AG08396 (cell line): Measurements from ENCODE around the gene LRRC75A.
"Not testable (repeated sequence)": the region's sequence is repeated elsewhere in the genome, so short reads cannot be mapped to it uniquely, and the experiment has no call there.

Source experiments
- DNase-seq: peaks from one replicate; pipeline ENCODE4 v3.0.0; 2012; ENCODE audit warnings: low spot score, mixed read lengths

The LRRC75A gene, protein sequence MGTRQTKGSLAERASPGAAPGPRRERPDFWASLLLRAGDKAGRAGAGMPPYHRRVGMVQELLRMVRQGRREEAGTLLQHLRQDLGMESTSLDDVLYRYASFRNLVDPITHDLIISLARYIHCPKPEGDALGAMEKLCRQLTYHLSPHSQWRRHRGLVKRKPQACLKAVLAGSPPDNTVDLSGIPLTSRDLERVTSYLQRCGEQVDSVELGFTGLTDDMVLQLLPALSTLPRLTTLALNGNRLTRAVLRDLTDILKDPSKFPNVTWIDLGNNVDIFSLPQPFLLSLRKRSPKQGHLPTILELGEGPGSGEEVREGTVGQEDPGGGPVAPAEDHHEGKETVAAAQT

DNA sequence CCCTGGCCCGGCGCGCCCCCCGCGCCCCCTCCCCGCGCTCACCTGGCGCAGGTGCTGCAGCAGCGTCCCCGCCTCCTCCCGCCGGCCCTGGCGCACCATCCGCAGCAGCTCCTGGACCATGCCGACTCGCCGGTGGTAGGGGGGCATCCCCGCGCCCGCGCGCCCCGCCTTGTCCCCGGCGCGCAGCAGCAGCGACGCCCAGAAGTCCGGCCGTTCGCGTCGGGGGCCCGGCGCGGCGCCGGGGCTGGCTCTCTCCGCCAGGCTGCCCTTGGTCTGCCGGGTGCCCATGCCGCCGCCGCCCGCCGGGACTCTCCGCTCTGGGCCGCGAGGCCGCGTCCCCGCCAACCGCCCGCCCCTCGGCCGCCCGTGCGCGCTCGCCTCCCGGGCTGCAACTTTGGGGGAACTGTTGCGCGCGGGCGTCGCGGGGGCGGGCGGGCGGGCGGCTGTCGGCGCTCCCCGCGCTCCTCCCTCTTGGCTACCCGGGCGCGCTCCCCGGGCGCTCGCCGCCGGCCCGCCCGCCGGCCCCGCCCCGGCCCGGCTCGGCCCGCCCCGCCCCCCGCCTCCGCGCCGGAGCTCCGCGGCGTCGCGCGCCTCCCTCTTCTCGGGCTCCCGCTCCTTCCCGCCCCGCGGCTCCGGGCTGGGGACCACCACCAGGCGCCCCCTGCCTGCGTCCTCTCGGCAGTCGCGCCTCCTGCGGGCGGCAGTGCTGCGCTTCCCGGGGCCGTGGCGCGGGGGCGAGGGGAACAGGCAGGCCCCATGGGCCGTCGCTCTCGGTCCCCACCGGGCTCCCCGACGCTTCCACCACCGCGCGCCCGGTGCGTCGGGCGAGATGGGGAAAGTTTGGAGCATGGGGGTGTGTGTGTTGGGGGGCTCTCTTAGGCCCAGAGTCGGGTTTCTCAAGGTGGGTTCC lies at the start of gene LRRC75A:
LRRC75A (minus strand) TSS at position 491 of the 910 bp plus-strand sequence; CDS start at position 288, 203 bp downstream.
- peak; percentile 91 for DNase-seq

DNA sequence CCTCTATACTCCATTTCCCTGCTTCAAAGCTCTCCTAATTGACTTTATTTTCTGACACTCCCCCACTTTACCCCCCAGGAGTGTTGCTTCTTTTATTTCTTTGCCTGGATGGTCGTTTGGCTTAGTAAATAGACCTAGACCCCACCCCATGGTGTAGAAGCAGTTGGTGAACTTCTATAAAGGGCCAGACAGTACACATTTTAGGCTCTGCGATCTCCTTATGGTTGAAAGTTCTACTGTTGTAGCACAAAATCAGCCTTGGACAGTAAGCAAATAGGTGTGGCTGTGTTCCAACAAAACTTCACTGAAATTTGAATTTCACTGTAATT lies 45.1 kb upstream of the LRRC75A start:
- DNase-seq: no peak

DNA sequence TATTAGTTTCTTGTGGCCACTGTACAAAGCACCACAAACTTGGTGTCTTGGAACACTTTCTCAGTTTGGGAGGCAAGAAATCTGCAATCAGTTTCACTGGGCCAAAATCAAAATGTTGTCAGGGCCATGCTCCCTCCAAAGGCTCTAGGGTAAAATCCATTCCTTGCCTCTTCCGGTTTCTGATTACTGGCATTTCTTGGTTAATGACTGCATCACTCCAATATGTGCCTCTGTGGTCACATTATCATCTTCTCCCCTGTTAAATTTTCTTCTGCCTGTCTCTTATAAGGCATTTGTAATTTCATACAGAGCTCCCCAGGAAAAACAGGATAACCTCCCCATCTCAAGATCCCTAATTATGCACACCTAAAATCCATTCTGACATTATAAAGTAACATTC lies 42.2 kb upstream of the LRRC75A start:
- no peak for DNase-seq

DNA sequence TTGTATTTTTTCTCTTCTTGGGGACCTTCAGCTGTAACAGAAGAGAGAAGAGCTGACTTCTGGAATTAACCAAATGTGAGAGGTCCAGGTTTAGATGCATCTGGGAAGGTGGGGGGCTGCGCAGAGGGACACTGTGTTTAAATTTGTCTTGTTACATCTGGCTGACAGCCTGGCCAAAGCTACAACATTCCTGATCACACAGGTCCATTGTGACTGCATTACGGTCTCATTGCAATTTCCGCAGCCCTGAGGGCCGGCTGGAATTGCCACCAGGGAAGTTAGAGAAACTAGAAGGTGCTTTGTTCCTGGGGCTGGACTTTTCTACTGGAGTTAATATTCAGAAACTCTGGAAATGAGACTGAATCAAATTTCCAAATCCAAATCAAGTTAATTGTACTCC lies 37.9 kb upstream of the LRRC75A start:
- no peak for DNase-seq

DNA sequence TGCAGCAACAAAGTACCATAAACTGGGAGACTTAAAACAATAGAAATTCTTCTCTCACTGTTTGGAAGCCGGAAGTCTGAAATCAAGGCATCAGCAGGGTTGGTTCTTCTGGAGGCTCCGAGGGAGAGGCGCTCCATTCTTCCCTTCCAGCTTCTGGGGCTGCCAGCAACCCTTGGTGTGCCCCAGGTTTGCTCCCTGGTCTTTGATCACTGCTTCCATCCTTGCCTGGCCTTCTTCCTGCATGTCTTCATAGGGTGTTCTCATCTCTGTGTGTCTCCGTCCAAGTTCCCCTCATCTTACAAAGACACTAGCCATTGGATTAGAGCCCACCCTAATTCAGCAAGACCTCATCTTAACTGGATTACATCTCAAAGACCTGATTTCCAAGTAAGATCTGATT lies 35.3 kb upstream of the LRRC75A start:
- no peak for DNase-seq

DNA sequence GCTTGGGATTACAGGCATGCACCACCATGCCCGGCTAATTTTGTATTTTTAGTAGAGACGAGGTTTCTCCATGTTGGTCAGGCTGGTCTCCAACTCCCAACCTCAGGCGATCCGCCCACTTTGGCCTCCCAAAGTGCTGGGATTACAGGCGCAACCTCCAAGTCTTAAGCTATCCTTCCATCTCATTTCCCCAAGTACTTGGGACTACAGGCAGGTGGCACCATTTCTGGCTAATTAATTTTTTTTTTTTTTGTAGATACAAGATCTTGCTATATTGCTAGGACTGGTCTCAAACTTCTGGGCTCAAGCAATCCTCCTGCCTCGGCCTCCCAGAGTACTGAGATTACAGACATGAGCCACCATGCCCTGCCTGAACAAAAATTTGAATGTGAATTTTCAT lies 33.6 kb upstream of the LRRC75A start:
- not testable (repeated sequence) for DNase-seq

DNA sequence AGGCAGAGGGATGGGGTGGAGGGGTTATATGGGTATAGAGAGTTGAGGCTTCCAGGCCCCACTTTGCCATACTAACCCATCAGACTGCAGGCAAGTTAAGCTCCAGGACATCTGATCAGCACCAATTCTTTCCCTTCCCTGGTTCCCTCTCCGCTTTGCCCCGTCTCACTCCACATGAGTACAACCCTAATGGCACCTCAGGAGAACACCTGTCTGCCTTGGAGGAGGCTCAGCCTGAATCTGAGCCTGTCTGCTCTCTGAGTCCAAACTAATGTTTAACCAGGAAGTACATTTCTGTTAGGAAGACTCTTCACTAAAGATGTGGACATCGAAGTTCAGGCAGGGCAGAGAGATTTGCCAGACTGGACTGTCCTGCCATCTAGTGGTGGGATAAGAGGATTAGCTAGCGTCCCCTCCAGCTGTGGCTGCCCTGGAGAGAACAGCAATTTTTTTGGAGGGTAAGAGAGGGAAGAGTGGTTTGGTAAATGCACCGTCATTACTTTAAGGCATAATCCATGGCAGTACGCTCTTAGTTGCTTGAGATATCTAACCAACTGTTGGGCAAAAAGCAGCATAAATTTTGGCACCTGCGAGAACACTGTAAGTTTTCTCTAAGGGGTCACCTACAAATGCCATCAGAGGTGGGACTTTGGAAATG lies 29.2 kb upstream of the LRRC75A start:
- DNase-seq: peak; percentile 84

DNA sequence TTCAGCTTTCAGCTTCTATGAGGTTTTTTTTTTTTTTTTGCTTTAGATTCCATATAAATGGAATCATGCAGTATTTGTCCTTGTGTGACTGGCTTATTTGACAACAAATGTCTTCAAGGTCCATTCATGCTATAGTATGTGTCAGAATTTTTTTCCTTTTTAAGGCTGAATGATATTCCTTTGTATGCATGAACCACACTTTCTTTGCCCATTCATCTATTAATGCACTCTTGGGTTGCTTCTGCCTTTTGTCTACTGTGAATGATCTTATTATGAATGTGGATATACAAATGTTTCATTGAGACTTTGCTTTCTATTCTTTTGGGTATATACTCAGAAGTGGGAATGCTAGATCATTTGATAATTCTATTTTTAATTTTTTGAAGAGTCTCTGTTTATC lies 27.0 kb upstream of the LRRC75A start:
- DNase-seq: no peak

DNA sequence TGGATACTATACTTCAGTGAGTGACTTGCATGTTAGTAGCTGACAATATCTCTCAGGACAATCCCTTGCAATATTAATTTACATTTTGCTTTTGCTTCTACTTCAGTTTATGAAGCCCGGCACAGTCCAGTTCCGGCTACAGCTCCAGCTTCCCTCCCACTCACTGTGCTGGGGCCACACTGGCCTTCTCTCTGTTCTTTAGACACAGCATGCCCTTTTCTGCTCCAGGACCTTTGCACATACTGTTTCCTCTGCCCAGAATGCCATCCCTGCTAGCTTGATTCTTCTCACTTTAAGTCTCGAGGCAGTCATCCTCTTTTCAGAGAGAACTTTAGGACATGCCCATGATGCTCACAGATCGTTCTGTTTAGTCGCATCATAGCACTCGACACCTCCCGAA lies 25.5 kb upstream of the LRRC75A start:
- no peak for DNase-seq

DNA sequence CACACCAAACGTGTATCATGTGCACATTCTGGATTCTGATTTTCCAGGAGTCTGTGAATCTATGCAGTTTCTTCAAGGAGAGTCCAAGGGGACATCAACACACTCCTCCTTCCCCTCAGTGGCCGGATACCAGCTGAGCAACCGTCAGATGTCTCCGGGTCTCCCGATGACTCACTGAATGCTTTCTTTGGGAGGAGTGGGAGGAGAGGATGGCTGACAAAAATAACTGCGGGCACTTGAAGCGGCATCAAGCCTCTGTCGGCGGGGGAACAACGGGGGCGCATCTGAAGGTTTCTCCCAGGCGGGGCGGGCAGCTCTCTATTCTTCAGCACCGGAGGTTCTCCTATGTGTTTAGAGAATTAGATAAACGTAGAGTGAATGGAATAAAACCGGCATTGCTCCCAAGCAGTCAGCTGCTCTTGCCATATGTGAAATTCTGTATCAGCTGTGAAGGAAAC lies 24.6 kb upstream of the LRRC75A start:
- DNase-seq: peak; percentile 59

DNA sequence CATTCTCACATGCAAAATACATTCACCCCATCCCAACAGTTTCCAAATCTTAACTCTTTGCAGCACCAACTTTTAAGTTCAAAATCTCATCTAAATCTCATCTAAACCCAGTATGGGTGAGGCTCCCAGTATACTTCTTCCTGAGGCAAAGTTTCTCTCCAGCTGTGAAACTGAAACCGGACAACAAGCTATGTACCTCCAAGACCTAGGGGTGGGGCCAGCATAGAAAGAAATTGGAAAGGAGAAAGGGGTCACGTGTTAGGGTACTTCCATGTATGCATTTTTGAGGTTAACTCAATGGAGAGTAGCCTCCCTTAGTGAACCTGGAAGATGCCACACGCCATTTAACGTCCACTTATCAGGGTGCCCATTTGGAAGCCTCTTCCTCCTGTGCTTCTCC lies 23.9 kb upstream of the LRRC75A start:
- DNase-seq: no peak

DNA sequence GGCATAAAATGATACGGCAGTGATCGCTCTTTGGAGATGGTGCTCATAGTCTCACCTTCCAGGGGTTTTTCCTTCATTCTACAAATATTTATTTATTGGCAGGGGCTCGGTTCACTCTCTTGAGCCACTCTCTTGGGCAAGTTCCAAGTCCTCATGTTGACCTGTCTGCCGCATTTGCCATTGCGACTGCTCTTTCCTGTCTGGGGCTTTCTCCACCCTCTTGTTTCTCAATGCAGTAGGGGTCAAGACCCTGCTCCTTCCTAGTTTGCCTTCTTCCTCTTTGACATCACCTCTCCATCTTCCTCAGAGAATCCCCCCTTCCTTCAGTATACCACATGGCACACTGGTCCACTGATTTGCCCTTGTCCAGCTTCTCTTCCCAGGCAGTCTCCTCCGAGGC lies 21.9 kb upstream of the LRRC75A start:
- no peak for DNase-seq

DNA sequence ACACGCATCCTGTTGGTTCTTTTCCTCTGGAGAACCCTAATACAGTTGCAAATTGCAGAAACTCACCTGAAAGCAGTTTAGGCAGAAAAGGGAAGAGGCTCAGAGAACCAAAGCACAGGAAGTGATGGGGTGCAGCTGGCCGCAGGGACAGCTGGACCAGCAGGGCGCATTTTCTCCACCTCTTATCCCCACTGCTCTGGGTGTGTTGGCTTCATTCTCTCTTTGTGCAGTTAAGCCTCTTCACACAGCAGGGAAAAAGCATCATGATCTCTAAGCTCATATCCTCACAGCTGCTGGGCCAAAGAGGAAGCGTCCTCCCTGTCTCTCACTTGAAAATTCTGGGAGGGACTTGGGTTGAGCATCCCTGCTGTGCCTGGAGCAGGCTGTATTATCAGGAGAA lies 20.0 kb upstream of the LRRC75A start:
- no peak for DNase-seq

DNA sequence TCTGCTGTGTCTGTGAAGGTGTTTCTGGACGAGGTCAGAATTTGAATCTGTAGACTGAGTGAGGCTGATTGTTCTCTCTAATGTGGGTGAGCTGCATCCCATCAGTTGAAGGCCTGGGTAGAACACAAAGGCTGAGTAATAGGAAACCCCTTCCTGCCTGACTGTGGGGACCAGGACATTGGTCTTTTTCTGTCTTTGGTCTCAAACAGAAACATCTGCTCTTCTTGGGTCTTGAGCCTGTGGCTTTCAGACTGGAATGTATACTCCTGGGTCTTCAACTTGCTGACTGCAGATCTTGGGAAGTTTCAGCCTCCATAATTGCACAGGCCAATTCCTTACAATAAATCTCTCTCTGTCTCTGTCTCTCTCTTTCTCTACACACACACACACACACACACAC lies 19.6 kb upstream of the LRRC75A start:
- no peak for DNase-seq

DNA sequence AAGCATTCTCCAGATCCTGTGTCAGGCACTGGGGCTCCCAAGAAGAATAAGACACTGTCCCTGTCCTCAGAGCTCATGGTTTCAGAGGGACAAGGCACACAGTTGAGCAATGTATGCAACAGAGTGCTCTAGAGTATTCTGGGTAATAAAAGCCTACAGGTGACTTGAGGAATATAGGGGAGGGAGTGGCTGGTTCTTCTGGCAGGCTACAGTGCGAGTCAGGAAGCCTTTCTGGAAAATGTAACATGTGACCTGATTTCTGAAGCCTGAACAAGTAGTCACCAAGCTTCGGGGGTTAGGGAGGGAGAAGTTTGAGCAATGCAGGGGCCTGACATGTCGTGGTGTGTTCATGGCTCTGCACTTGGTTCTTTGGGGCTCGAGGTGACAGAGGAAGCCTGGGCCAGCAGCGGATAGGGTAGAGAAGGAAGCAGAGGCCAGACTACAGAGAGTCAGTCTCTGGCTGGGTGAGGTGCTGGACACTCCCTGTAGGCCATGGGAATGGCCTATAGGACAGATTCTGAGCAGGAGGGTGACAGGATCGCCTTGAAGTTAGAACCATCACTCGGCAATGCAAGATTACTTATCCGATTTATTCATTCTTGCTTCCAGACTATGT lies 16.0 kb upstream of the LRRC75A start:
- DNase-seq: no peak

DNA sequence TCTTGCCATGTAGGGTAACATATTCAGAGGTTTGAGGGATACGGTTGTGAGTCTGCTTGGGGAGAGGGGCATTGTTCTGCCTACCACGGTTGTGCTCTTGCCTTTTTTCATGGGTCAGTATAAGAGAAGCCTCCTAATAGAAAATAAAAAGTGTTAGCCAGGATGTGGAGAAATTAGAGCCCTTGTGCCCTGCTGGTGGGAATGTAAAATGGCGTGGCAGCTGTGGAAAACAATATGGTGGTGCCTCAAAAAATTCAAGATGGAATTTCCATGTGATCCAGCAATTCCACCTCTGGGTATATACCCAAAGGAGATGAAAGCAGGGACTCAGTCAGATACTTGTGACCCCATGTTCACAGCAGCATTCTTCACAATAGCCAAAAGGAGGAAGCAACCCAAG lies 14.2 kb upstream of the LRRC75A start:
- no peak for DNase-seq

DNA sequence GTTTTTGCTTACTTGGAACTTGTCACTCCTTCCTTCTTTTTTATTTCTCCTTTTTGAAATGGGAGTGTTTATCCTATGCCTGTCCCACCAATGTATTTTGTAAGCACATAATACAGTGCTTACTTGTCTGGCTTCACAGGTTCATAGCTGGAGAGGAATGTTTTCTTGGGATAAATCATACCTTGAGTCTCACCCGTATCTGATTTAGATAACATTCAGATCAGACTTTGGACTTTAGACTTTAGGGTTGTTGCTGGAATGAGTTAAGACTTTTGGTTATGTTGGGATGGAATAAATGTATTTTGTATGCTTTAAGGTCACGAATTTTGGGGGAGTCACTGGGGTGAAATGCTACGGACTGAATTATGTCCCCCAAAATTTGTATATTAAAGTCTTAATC lies 13.0 kb upstream of the LRRC75A start:
- no peak for DNase-seq

DNA sequence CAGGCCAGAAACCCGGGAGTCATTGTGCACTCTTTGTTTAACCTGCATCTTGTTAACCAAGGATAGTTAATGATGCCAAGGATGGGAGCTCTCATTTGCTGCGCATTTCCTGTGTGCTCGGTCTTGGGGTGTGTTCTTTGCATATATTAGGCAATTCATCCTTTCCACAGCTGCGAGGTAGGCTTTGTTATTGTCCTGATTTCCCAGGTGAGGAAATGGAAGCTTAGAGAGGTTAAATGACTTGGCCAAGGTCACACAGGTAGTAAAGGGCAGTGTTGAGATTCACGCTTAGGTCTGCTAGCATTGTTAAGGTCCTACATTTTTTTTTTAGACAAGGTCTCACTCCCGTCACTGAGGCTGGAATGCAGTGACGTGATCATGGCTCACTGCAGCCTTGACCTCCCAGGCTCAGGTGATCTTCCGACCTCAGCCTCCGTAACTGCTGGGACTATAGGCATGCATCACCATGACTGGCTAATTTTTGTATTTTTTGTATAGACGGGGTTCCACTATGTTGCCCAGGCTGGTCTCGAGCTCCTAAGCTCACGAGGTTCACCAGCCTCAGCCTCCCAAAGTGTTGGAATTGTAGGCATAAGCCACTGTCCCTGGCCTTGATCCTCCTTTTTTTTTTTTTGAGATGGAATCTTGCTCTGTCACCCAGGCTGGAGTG lies 5.0 kb upstream of the LRRC75A start:
- no peak for DNase-seq

DNA sequence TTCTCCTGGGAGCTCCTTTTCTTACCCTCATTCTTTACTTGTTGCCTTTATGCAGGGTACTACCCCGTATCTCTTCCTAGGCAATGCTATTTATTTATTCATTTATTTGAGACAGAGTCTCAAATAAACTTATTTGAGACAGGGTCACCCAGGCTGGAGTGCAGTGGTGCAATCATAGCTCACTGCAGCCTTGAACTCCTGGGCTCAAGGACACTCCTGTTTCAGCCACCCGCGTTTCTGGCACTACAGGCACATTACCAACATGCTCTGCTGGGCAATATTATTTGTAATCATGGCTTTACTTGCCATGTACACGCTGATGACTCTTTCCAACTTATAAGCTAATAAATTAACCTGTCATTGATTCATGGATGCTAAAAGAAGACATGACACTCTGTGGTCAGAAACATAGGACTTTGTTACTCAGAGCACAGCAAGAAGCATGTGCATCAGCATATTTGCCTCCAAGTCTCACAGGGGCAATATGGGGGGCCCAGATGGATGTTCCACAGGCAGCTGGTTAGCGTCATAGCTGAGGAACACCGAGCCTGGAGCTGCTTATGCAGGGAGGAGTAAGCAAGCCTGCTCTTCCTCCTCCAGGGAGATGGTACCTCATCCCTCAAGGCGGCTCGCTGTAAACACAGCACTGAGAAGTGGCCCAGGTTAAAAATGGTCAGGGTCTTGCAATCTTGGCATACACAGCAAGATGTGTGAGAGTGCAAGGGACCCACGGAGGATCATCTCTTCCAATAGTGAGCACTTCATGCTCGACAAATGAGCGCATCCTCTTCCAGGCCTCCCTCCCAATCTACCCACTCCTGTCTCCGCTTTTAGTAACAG lies 4.2 kb upstream of the LRRC75A start:
- DNase-seq: no peak

DNA sequence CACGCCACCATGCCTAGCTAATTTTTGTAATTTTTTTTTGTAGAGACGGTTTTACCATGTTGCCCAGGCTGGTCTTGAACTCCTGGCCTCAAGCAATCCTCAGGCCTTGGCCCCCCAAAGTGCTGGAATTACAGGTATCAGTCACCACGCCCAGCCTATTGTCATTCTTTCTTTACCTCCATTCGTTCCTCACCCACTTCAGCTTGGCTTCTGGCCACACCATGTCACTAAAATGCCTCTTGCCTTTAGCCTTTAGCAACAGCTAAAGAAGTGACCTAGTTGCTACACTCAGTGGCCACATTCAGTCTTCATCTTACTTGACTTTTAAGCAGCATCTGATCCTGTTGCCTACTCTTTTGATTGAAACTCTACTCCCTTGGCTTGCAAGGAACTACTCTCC lies 3.6 kb upstream of the LRRC75A start:
- DNase-seq: no peak

DNA sequence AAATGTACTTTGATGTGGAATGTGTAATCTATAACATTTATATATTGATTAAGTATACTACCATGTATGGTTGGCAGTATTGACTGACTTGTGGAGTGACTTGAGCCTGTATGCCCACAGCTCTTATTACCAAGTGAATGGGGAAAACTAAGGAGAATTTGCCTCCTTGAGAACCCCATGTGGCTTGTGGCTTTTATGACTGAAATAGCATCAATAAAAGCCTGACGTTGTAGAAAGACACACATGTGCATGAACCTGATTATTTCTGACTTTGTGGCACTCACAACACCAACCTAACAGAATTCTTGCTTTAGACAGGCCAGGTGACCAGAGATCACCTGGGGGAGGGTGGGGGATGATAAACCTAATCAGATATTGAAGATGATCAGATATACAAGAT lies 2.1 kb upstream of the LRRC75A start:
- no peak for DNase-seq
